ENCODE data around the gene DSP. TPM values are rescaled to one million over a fixed set of nuclear protein-coding genes. Genes with fewer than 3 reads are reported as not detected.

Gene DSP
- total RNA-seq, 4 donors from 2014 or later, result 1.9 to 4.2 (median 2.5) TPM

DNA sequence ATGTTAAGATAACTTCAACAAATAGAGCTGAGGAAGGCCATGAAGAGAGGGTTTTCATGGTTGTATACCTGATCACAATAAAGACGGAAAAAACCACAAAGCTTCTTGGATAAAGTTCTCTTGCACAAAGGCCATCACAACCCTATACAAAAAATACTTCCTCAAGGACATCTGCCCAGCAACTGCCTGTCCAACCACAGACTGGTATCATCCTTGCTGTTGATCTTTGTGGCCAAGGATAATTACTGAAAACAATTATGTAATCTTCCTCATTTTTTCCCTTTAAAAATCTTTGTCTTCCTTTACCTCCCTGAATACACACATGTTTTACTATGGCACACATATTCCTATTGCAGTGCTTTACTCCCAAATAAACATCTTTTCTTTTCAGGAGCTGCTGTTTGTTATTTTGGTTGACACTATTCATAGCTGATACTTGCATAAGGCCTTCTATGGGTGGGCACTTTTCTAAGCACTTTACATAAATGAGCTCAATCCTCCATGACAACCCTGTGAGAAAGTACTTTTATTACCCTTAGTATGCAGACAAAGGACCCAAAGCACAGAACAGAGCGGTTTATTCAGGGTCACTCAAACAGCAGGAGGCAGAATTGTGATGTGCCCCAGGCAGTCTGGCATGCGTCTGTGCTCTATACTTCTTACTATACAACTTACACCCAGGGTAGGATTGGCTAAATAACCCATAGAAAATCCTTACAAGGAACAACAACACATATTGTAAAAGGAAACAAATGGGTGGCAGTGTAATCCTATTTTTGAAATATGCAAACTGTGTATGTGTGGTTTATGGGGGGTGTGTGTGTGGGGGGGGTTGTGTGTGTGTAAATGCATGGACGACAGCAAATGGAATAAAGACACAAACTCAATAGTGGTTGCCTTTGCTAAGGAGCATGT, 83.6 kb downstream of the DSP start:
- TF ChIP-seq, protein P1, sequence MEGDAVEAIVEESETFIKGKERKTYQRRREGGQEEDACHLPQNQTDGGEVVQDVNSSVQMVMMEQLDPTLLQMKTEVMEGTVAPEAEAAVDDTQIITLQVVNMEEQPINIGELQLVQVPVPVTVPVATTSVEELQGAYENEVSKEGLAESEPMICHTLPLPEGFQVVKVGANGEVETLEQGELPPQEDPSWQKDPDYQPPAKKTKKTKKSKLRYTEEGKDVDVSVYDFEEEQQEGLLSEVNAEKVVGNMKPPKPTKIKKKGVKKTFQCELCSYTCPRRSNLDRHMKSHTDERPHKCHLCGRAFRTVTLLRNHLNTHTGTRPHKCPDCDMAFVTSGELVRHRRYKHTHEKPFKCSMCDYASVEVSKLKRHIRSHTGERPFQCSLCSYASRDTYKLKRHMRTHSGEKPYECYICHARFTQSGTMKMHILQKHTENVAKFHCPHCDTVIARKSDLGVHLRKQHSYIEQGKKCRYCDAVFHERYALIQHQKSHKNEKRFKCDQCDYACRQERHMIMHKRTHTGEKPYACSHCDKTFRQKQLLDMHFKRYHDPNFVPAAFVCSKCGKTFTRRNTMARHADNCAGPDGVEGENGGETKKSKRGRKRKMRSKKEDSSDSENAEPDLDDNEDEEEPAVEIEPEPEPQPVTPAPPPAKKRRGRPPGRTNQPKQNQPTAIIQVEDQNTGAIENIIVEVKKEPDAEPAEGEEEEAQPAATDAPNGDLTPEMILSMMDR (IDR thresholded peaks at IDR 0.05; ENCODE audit: low read depth), result no peak

GRCh38 chr6:7628479-7628878, 87.0 kb downstream of the DSP start:
- TF ChIP-seq, protein P1 (IDR thresholded peaks at IDR 0.05; ENCODE audit: low read depth), result no peak

- TF ChIP-seq, protein P1 (IDR thresholded peaks at IDR 0.05; ENCODE audit: low read depth), result no peak
Observed at GRCh38 chr6:7628909-7629308, 87.4 kb downstream of the DSP start.

DNA sequence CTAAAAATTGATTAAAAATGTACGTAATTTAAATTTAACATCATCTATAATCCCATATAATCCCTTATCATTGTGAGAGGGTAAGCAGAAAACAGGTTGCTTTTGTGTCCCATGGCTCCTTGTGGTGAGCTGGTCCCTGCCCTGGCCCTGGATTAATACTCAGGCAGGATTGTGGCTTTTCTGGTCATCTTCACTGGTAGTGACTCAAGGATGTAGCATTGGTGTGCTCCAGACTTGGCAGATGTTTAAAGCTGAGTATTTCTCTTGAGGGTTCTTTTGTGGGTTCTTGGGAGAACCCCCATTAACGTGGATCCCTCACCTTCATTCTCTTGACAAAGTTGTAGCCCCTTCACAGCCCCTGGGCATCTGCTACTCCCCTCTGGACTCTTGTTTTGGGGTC, 87.8 kb downstream of the DSP start:
- TF ChIP-seq, protein P1 (IDR thresholded peaks at IDR 0.05; ENCODE audit: low read depth), result no peak

DNA sequence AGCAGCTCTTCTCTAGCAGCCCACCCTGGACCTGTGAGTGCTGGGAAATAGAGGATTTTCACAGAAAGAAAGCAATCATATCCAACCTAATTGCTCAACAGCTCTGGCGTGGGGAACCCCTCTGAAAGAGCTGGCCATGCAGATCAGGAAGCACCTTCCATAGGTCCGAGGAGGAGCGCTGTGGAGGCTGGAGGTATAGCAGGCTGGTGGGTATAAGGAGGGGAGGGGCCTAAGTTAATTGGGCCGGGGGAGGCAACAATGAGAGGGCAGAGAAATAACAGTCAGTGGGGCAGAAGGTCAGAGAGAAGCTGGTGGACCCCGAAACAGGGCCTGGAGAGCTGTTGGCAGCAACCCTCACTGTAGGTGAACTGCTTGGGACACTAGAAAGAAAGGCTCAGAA, 89.3 kb downstream of the DSP start:
- TF ChIP-seq, protein P1 (IDR thresholded peaks at IDR 0.05; ENCODE audit: low read depth), result no peak

GRCh38 chr6:7631466-7631865, 90.0 kb downstream of the DSP start:
- TF ChIP-seq, protein P1 (IDR thresholded peaks at IDR 0.05; ENCODE audit: low read depth), result no peak

GRCh38 chr6:7632501-7633290, 91.2 kb downstream of the DSP start:
- TF ChIP-seq, protein P1 (IDR thresholded peaks at IDR 0.05; ENCODE audit: low read depth), result no peak

Data from subcutaneous adipose tissue (tissue), 4 donors.